B cell (primary cell): ENCODE data around the gene PGAP3. TPM values are rescaled to one million over a fixed set of nuclear protein-coding genes. Genes with fewer than 3 reads are reported as not detected.

Experiments
- ATAC-seq: fragments of 200-7000 bp; cut with Tn5 transposase; one replicate; pipeline ENCODE4 v1.10.0; 2021; ENCODE audit warnings: low read depth, mild to moderate bottlenecking, moderate number of reproducible peaks, moderate library complexity
- CTCF ChIA-PET: fragments of 350-600 bp; sonication (Branson Sonifier 250); formaldehyde crosslinking; loops from one replicate; lab custom pipeline; 2021; ENCODE audit warnings: antibody characterized with exemption, inconsistent platforms; lab: Charles Lee
- POLR2A ChIA-PET: fragments of 350-600 bp; sonication (Branson Sonifier 250); formaldehyde crosslinking; loops from one replicate; lab custom pipeline; 2021; ENCODE audit warnings: antibody characterized with exemption; lab: Charles Lee
- DNase-seq: peaks from one replicate; pipeline ENCODE4 v3.0.0; 2013
- H2AFZ ChIP-seq: 2 replicates; pipeline ENCODE4 v1.6.1; 2012; ENCODE audit warnings: mild to moderate bottlenecking, low read depth, low read length; ENCODE audit not compliant: insufficient read depth, poor library complexity, severe bottlenecking
- H3K27ac ChIP-seq, 2 donors: 1 replicate in 1 of 2; 2 replicates in 1 of 2; pipeline ENCODE4 v1.5.1; 2012 to 2013; ENCODE audit warnings: low read length in 2 of 2, mild to moderate bottlenecking in 2 of 2, moderate library complexity in 1 of 2
- H3K27me3 ChIP-seq, 4 experiments: fragments of 200-600 bp in 1 of 4; sonication (generic) in 1 of 4; replicated peaks in 1 of 4; 1 replicate in 2 of 4; 2 replicates in 2 of 4; pipeline versions ENCODE4 v1.6.1 to v1.7.0; 2013 to 2016; ENCODE audit warnings: low read length in 3 of 4, mild to moderate bottlenecking in 2 of 4, mixed read lengths in 1 of 4, moderate library complexity in 1 of 4; ENCODE audit not compliant: insufficient read depth in 4 of 4, control insufficient read depth in 3 of 4; ENCODE audit errors: control extremely low read depth in 1 of 4
- H3K36me3 ChIP-seq, 2 experiments: replicated peaks in 1 of 2; 1 replicate in 1 of 2; 2 replicates in 1 of 2; pipeline versions ENCODE4 v1.6.1 to v1.7.1; 2013; ENCODE audit warnings: low read length in 1 of 2; ENCODE audit not compliant: insufficient read depth in 2 of 2, control insufficient read depth in 1 of 2; ENCODE audit errors: control extremely low read depth in 1 of 2, extremely low read depth in 1 of 2
- H3K4me1 ChIP-seq, 2 donors: fragments of 200-600 bp in 1 of 2; sonication (generic) in 1 of 2; 1 replicate in 1 of 2; 2 replicates in 1 of 2; pipeline versions ENCODE4 v1.5.1 to v1.6.1; 2013 to 2017; ENCODE audit warnings: low read length in 2 of 2; ENCODE audit not compliant: control insufficient read depth in 2 of 2, insufficient read depth in 2 of 2
- H3K4me2 ChIP-seq: replicated peaks from 2 replicates; pipeline ENCODE3; 2012; ENCODE audit warnings: mild to moderate bottlenecking, low read depth, low read length; ENCODE audit not compliant: poor library complexity, severe bottlenecking
- H3K4me3 ChIP-seq, 5 experiments: fragments of 200-600 bp in 1 of 5; sonication (generic) in 1 of 5; 1 replicate in 3 of 5; 2 replicates in 2 of 5; pipeline versions ENCODE4 v1.5.1 to v1.7.0; 2011 to 2016; ENCODE audit warnings: low read length in 4 of 5, mild to moderate bottlenecking in 4 of 5, low read depth in 2 of 5, control low read depth in 1 of 5, moderate library complexity in 1 of 5; ENCODE audit not compliant: insufficient read depth in 1 of 5; ENCODE audit errors: control extremely low read depth in 1 of 5, extremely low read depth in 1 of 5
- H3K79me2 ChIP-seq: fragments of 200-600 bp; sonication (generic); one replicate; pipeline ENCODE4 v1.6.0; 2016; ENCODE audit warnings: low read length; ENCODE audit not compliant: control insufficient read depth, insufficient read depth
- H3K9ac ChIP-seq: fragments of 200-600 bp; sonication (generic); 2 replicates; pipeline ENCODE4 v1.6.1; 2017; ENCODE audit warnings: mild to moderate bottlenecking, low read length, moderate library complexity
- H3K9me3 ChIP-seq, 3 donors: one replicate each; pipeline versions ENCODE4 v1.6.1 to v1.7.1; 2013; ENCODE audit warnings: low read length in 2 of 3; ENCODE audit not compliant: control insufficient read depth in 2 of 3, insufficient read depth in 1 of 3; ENCODE audit errors: control extremely low read depth in 1 of 3
- H4K20me1 ChIP-seq: 2 replicates; pipeline ENCODE4 v1.6.0; 2012; ENCODE audit warnings: mild to moderate bottlenecking, low read length; ENCODE audit not compliant: insufficient read depth, control insufficient read depth, poor library complexity, severe bottlenecking
- H3K27ac Mint-ChIP-seq: one replicate; pipeline ENCODE4 v1.8.0; 2021; ENCODE audit warnings: mixed read lengths
- H3K27me3 Mint-ChIP-seq: one replicate; pipeline ENCODE4 v1.8.0; 2021; ENCODE audit warnings: mixed read lengths
- H3K4me1 Mint-ChIP-seq: one replicate; pipeline ENCODE4 v1.8.0; 2021; ENCODE audit warnings: mixed read lengths
- H3K4me3 Mint-ChIP-seq: one replicate; pipeline ENCODE4 v1.8.0; 2021; ENCODE audit warnings: mixed read lengths
- H3K9me3 Mint-ChIP-seq: one replicate; pipeline ENCODE4 v1.8.0; 2022; ENCODE audit warnings: mixed read lengths; ENCODE audit not compliant: insufficient read depth
- EZH2 ChIP-seq: IDR thresholded peaks from 2 replicates; pipeline ENCODE4 v1.6.1; 2012; ENCODE audit warnings: borderline replicate concordance, low read depth, mild to moderate bottlenecking, moderate library complexity, low read length; ENCODE audit not compliant: insufficient read depth, poor library complexity, severe bottlenecking
- WGBS: methylation state at CpG from one replicate; pipeline ENCODE4 v1.1.5; 2013; ENCODE audit warnings: missing lambda C conversion rate; ENCODE audit not compliant: insufficient coverage; 5-methylcytosine and 5-hydroxymethylcytosine counted together
- intact Hi-C: fragments of 100-400 bp; cut with micrococcal nuclease; formaldehyde crosslinking; loops from one replicate; pipeline ENCODE4 v1.10.0; 2022
- polyA plus RNA-seq: library from polyadenylated mRNA; depleted of rRNA; stranded (reverse); fragments of >200 nt; gene quantifications from 2 replicates; pipeline ENCODE4 v1.2.3, GENCODE V29; 2012
- total RNA-seq, 2 donors: library from RNA; stranded (reverse); fragments of 120-200 nt in 1 of 2; gene quantifications; 1 replicate in 1 of 2; 2 replicates in 1 of 2; pipeline versions ENCODE4 v1.2.3 to v1.2.4, GENCODE V29; 2013 to 2022
- TF ChIP-seq, protein P1 (sequence below): fragments of 200-600 bp; IDR thresholded peaks from one replicate; pipeline ENCODE4 v1.8.0; 2022; ENCODE audit warnings: antibody characterized with exemption, mild to moderate bottlenecking

Gene PGAP3
- total and polyA plus RNA-seq, 2 donors (not counting 1 experiment from before 2014, with no cell fraction given), result 27.4 to 34.3 TPM

DNA sequence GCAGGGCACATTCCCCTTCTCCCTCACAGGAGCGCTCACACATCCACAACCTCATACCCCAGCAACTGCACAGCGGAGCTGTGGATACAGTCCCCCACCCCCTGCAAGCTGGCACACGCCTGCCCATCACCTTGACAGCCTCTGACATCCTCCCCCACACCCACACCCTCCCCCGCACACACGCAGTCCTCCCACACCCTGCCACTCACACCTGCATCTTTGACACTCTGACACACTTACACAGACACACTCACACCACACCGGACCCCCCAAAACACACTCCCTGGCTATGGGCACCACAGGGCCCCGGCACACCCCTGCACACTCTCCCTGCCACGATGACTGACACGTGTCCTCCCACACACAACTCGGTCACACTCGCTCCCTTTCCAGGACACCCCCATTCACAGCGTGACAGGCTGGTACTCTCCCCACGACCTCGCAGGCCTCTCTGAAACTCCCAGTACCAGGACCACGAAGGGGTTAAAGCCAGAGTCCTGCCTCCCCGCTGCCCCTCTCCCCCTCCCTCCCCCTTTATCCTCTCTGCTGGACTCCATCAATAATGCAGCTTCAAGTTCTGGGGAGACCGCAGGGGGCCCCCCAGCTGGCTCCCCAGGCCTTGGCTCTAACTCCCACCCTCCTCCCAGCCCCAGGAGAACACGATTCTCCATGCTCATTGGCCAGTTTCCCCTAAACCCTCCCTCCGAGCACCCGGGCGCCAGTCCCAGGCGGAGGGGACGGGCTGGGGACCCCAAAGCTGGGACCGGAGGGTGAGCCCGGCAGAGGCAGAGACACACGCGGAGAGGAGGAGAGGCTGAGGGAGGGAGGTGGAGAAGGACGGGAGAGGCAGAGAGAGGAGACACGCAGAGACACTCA is 61.4 kb downstream of the PGAP3 start, which contains the start of gene PPP1R1B:
Gene PPP1R1B (plus strand): TSS at position 782 of the 876 bp plus-strand sequence. CDS start 441 bp downstream, outside the sequence.
- H3K9me3 Mint-ChIP-seq, result no peaks in the 10 kb centered on the region
- peaks cover 24% of the 10 kb centered on the region for H3K27me3 Mint-ChIP-seq
- peak within 1 kb of the TSS; percentile 68 for H3K4me3 Mint-ChIP-seq
- H3K27me3 ChIP-seq, result peaks cover 0 to 60% (median 17%) of the 10 kb centered on the region in 4 experiments
- H4K20me1 ChIP-seq, result no peaks in the 10 kb centered on the region
- DNase-seq, result no peak
- peak within 1 kb of the TSS; percentile 41 for H3K9ac ChIP-seq
- ChIA-PET POLR2A (interaction anchor here (0.5 to 0.9 kb wide), 2 partner anchors 64 to 71 kb away, joined by 5 read pairs; no protein-coding TSS in a partner anchor), CTCF (interaction anchor here (1.0 to 13.0 kb wide), 8 partner anchors 6 to 76 kb away, joined by 3 to 262 read pairs (median 34); partner anchors contain the start of genes PNMT, STARD3 and TCAP)
- H3K9me3 ChIP-seq, result no peaks in the 10 kb centered on the region
- no peaks in the 10 kb centered on the region for H3K36me3 ChIP-seq
- WGBS, result 31% methylated on average over 23 of the region's 29 CpGs
- H3K27ac Mint-ChIP-seq, result peak within 1 kb of the TSS; percentile 32
- H3K4me2 ChIP-seq, result peak within 1 kb of the TSS; percentile 86
- H3K4me3 ChIP-seq, result peak within 1 kb of the TSS in 4 of 5 experiments; percentile 28 to 37 (median 34)
- peaks cover 40% of the 10 kb centered on the region for H3K4me1 Mint-ChIP-seq
- H3K27ac ChIP-seq, result no peak within 1 kb of the TSS
- no peak for ATAC-seq
- TF ChIP-seq, protein P1, sequence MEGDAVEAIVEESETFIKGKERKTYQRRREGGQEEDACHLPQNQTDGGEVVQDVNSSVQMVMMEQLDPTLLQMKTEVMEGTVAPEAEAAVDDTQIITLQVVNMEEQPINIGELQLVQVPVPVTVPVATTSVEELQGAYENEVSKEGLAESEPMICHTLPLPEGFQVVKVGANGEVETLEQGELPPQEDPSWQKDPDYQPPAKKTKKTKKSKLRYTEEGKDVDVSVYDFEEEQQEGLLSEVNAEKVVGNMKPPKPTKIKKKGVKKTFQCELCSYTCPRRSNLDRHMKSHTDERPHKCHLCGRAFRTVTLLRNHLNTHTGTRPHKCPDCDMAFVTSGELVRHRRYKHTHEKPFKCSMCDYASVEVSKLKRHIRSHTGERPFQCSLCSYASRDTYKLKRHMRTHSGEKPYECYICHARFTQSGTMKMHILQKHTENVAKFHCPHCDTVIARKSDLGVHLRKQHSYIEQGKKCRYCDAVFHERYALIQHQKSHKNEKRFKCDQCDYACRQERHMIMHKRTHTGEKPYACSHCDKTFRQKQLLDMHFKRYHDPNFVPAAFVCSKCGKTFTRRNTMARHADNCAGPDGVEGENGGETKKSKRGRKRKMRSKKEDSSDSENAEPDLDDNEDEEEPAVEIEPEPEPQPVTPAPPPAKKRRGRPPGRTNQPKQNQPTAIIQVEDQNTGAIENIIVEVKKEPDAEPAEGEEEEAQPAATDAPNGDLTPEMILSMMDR, result no peak
- TF ChIP-seq EZH2, result no peak
- peak within 1 kb of the TSS; percentile 65 for H2AFZ ChIP-seq
- H3K4me1 ChIP-seq, result peaks cover 33 to 39% of the 10 kb centered on the region in 2 donors
- H3K79me2 ChIP-seq, result peaks cover 7% of the 10 kb centered on the region
- intact Hi-C loops, result no loop called here
